ENCODE results near the gene CENPVL1. TPM values are rescaled to one million over a fixed set of nuclear protein-coding genes. Genes with fewer than 3 reads are reported as not detected.
"Not testable (repeated sequence)": the region's sequence is repeated elsewhere in the genome, so short reads cannot be mapped to it uniquely, and the experiment has no call there.

CENPVL1 gene
- total RNA-seq, 1 experiment from 2014 or later: not detected

- no peak overlapping the region for H3K27ac Mint-ChIP-seq (ENCODE audit: low read depth, unreplicated experiment)
- intact Hi-C loops (cut with micrococcal nuclease): no loop called here
- TF ChIP-seq, protein P1, sequence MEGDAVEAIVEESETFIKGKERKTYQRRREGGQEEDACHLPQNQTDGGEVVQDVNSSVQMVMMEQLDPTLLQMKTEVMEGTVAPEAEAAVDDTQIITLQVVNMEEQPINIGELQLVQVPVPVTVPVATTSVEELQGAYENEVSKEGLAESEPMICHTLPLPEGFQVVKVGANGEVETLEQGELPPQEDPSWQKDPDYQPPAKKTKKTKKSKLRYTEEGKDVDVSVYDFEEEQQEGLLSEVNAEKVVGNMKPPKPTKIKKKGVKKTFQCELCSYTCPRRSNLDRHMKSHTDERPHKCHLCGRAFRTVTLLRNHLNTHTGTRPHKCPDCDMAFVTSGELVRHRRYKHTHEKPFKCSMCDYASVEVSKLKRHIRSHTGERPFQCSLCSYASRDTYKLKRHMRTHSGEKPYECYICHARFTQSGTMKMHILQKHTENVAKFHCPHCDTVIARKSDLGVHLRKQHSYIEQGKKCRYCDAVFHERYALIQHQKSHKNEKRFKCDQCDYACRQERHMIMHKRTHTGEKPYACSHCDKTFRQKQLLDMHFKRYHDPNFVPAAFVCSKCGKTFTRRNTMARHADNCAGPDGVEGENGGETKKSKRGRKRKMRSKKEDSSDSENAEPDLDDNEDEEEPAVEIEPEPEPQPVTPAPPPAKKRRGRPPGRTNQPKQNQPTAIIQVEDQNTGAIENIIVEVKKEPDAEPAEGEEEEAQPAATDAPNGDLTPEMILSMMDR (IDR thresholded peaks at IDR 0.05; ENCODE audit: unreplicated experiment): no peak
- H3K9me3 Mint-ChIP-seq (ENCODE audit: unreplicated experiment): no peaks in the 10 kb centered on the region
- no peaks in the 10 kb centered on the region for H3K4me1 Mint-ChIP-seq (ENCODE audit: insufficient read depth, unreplicated experiment)
- peaks cover 58% of the 10 kb centered on the region for H3K27me3 Mint-ChIP-seq (ENCODE audit: insufficient read depth, unreplicated experiment)
- POLR2A ChIA-PET: no interaction called here
- DNase-seq (ENCODE audit: unreplicated experiment): no peak
- H3K4me3 Mint-ChIP-seq (ENCODE audit: unreplicated experiment): no peak overlapping the region
- H3K36me3 Mint-ChIP-seq (ENCODE audit: insufficient read depth, unreplicated experiment): no peaks in the 10 kb centered on the region
- no TSS peak for BruUV-seq (replicated peaks)
- CTCF ChIA-PET: no interaction called here
These were observed 16.1 kb upstream of the CENPVL1 start for GRCh38 chrX:51694254-51694653.

GRCh38 chrX:51697397-51697796 is 12.9 kb upstream of the CENPVL1 start:
- POLR2A ChIA-PET: interaction anchor here (0.6 to 0.8 kb wide), 2 partner anchors 32 to 1386 kb away, joined by 3 read pairs; no protein-coding TSS in a partner anchor
- intact Hi-C loops (cut with micrococcal nuclease): no loop called here
- H3K9me3 Mint-ChIP-seq (ENCODE audit: unreplicated experiment): no peaks in the 10 kb centered on the region
- TF ChIP-seq, protein P1 (IDR thresholded peaks at IDR 0.05; ENCODE audit: unreplicated experiment): no peak
- H3K36me3 Mint-ChIP-seq (ENCODE audit: insufficient read depth, unreplicated experiment): no peaks in the 10 kb centered on the region
- CTCF ChIA-PET: no interaction called here
- no peaks in the 10 kb centered on the region for H3K4me1 Mint-ChIP-seq (ENCODE audit: insufficient read depth, unreplicated experiment)
- peaks cover 68% of the 10 kb centered on the region for H3K27me3 Mint-ChIP-seq (ENCODE audit: insufficient read depth, unreplicated experiment)
- no peak for DNase-seq (ENCODE audit: unreplicated experiment)
- no peak overlapping the region for H3K4me3 Mint-ChIP-seq (ENCODE audit: unreplicated experiment)
- H3K27ac Mint-ChIP-seq (ENCODE audit: low read depth, unreplicated experiment): no peak overlapping the region
- no TSS peak for BruUV-seq (replicated peaks)

DNA sequence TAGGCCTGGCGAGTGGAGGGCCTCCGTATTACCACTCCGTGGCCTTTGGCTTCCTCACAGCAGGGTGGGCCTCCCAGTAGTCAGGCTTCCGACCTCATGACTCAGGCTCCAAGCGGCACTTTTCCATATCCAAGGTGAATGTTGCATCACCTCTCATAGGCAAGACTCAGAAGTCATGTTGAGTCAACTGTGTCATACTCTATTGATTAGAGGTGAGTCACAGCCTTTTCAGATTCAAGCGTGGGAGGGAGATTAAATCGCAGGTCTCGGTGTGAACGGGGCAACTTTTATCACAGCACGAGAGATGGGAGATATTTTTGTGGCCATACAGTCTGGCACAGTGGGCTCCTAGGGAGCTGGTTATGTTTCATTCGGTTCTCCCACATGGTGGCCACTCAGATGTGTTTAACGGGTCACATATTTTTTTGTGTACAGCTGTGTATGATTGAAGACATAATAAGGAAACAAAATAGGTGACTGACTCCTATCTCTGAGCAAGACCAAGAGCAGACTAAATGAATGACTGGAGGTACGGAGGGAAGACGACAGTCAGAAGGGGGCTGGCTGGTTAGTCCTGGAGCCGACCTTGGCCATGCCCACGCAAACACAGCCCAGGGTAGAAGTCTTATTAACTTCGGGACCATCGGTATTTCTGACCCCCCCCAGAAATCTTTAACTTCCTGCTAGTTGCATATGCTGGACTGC is 2.8 kb downstream of the CENPVL1 start:
- H3K36me3 Mint-ChIP-seq (ENCODE audit: insufficient read depth, unreplicated experiment); POLR2A ChIA-PET; H3K4me3 Mint-ChIP-seq (ENCODE audit: unreplicated experiment); H3K27ac Mint-ChIP-seq (ENCODE audit: low read depth, unreplicated experiment); H3K4me1 Mint-ChIP-seq (ENCODE audit: insufficient read depth, unreplicated experiment); intact Hi-C loops (cut with micrococcal nuclease); H3K9me3 Mint-ChIP-seq (ENCODE audit: unreplicated experiment); DNase-seq (ENCODE audit: unreplicated experiment); BruUV-seq (replicated peaks); CTCF ChIA-PET; H3K27me3 Mint-ChIP-seq (ENCODE audit: insufficient read depth, unreplicated experiment): not testable (repeated sequence)

GRCh38 chrX:51728202-51728601 is 17.9 kb downstream of the CENPVL1 start:
- Mint-ChIP-seq H3K27me3 (ENCODE audit: insufficient read depth, unreplicated experiment) (peaks cover 59% of the 10 kb centered on the region), H3K36me3 (ENCODE audit: insufficient read depth, unreplicated experiment) (no peaks in the 10 kb centered on the region), H3K9me3 (ENCODE audit: unreplicated experiment) (no peaks in the 10 kb centered on the region), H3K27ac (ENCODE audit: low read depth, unreplicated experiment) (no peak overlapping the region), H3K4me3 (ENCODE audit: unreplicated experiment) (no peak overlapping the region), H3K4me1 (ENCODE audit: insufficient read depth, unreplicated experiment) (no peaks in the 10 kb centered on the region)
- intact Hi-C loops (cut with micrococcal nuclease): no loop called here
- DNase-seq (ENCODE audit: unreplicated experiment): no peak
- ChIA-PET POLR2A (no interaction called here), CTCF (interaction anchor here (0.5 kb wide), 1 partner anchor 307 kb away, joined by 3 read pairs; no protein-coding TSS in a partner anchor)
- BruUV-seq (replicated peaks): no TSS peak
- TF ChIP-seq, protein P1 (IDR thresholded peaks at IDR 0.05; ENCODE audit: unreplicated experiment): no peak
